ENCODE data around the gene BICDL1.

- no peak for TF ChIP-seq CTCF (conservative IDR thresholded peaks at IDR 0.05)
- TF ChIP-seq EZH2 (IDR thresholded peaks at IDR 0.05; ENCODE audit: low read depth), result no peak
These were observed 35.2 kb downstream of the BICDL1 start for GRCh38 chr12:120024193-120024592.

Data from PC-9 (cell line).